SU-DHL-6 (cell line): ENCODE measurements around the gene INPP4B.

Experiments used
- H2AFZ ChIP-seq: fragments of 200-600 bp; sonication (generic); 2 replicates; pipeline ENCODE4 v1.6.1; 2014; ENCODE audit warnings: low read depth, mild to moderate bottlenecking, moderate library complexity, mixed read lengths, antibody characterized with exemption, low read length; ENCODE audit not compliant: severe bottlenecking
- H3F3A ChIP-seq: fragments of 200-600 bp; shearing (Covaris generic); 2 replicates; pipeline ENCODE4 v1.6.0; 2016; ENCODE audit warnings: antibody characterized with exemption, mild to moderate bottlenecking; ENCODE audit not compliant: insufficient read depth
- H3K27ac ChIP-seq: fragments of 200-600 bp; sonication (generic); 2 replicates; pipeline ENCODE4 v1.5.1; 2016; ENCODE audit warnings: low read depth, mild to moderate bottlenecking, low read length, moderate library complexity, mixed read lengths
- H3K27me3 ChIP-seq: fragments of 200-600 bp; sonication (generic), shearing (Covaris generic); 2 replicates; pipeline ENCODE4 v1.6.0; 2014; ENCODE audit warnings: mild to moderate bottlenecking, low read length
- H3K36me3 ChIP-seq: fragments of 200-600 bp; sonication (generic); 2 replicates; pipeline ENCODE4 v1.6.1; 2014; ENCODE audit warnings: mild to moderate bottlenecking, low read length, mixed read lengths
- H3K4me2 ChIP-seq: fragments of 300-600, 200-600 bp; shearing (Covaris generic), sonication (generic); 2 replicates; pipeline ENCODE4 v1.6.0; 2014; ENCODE audit warnings: low read length, low read depth, mild to moderate bottlenecking; ENCODE audit not compliant: poor library complexity, severe bottlenecking
- H3K4me3 ChIP-seq: fragments of 200-600 bp; sonication (generic); 2 replicates; pipeline ENCODE4 v1.5.1; 2014; ENCODE audit warnings: antibody characterized with exemption, low read length, mild to moderate bottlenecking, mixed read lengths; ENCODE audit not compliant: insufficient read depth, poor library complexity, severe bottlenecking
- H3K79me2 ChIP-seq: fragments of 200-600 bp; sonication (generic); 2 replicates; pipeline ENCODE4 v1.6.1; 2014; ENCODE audit warnings: mild to moderate bottlenecking, low read length, moderate library complexity; ENCODE audit not compliant: insufficient read depth
- H3K9ac ChIP-seq: fragments of 200-600 bp; sonication (generic); 2 replicates; pipeline ENCODE4 v1.7.0; 2014; ENCODE audit warnings: mild to moderate bottlenecking, low read length
- H3K9me2 ChIP-seq: fragments of 200-600 bp; sonication (generic); replicated peaks from 2 replicates; pipeline ENCODE4 v1.6.1; 2014; ENCODE audit warnings: low read length; ENCODE audit not compliant: insufficient read depth
- H3K9me3 ChIP-seq: fragments of 200-600 bp; sonication (generic); 2 replicates; pipeline ENCODE4 v1.6.1; 2014; ENCODE audit warnings: low read length, mixed read lengths; ENCODE audit not compliant: insufficient read depth
- H4K20me1 ChIP-seq: fragments of 200-600 bp; sonication (generic); 2 replicates; pipeline ENCODE4 v1.6.1; 2014; ENCODE audit warnings: low read depth, mild to moderate bottlenecking, antibody characterized with exemption, low read length, moderate library complexity, mixed read lengths
- EZH2phosphoT487 ChIP-seq: fragments of 200-600 bp; sonication (generic), shearing (Covaris generic); conservative IDR thresholded peaks from 2 replicates; pipeline ENCODE4 v1.6.1; 2018; ENCODE audit warnings: mild to moderate bottlenecking, antibody characterized with exemption, low read length, moderate library complexity, mixed read lengths
- TF ChIP-seq, protein P1 (sequence below): fragments of 200-600 bp; sonication (generic); IDR thresholded peaks from one replicate; pipeline ENCODE4 v1.5.1; 2017; ENCODE audit warnings: antibody characterized with exemption, mild to moderate bottlenecking, low read length, moderate library complexity; ENCODE audit not compliant: insufficient read depth, poor library complexity, severe bottlenecking

INPP4B gene

DNA sequence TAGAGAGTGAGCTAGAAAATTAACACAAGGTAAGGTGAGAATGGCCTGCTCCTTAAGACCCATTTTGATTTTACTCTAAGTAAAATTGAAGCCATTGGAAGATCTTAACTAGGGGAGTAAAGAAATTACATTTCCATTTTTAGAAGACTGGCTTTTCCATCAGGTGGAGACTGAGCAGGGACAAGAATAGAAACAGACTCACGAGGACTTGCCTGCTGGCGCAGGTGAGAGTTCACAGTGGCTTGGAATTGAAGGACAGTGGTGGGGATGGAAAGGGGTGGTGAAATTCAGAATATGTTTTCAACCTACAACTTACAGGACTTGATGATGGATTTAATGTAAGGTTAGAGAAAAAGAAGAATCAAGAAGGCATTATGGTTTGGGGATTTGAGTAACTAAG lies 427.4 kb downstream of the INPP4B start:
- Histone ChIP-seq H4K20me1 (no peaks in the 10 kb centered on the region), H3K36me3 (no peaks in the 10 kb centered on the region), H3K27ac (no peak overlapping the region), H3K9me3 (no peaks in the 10 kb centered on the region), H3F3A (no peaks in the 10 kb centered on the region), H3K4me3 (no peak overlapping the region), H3K9ac (no peak overlapping the region), H3K27me3 (no peaks in the 10 kb centered on the region), H2AFZ (no peak overlapping the region), H3K79me2 (no peaks in the 10 kb centered on the region), H3K4me2 (no peak overlapping the region), H3K9me2 (no peaks in the 10 kb centered on the region)
- TF ChIP-seq, protein P1, sequence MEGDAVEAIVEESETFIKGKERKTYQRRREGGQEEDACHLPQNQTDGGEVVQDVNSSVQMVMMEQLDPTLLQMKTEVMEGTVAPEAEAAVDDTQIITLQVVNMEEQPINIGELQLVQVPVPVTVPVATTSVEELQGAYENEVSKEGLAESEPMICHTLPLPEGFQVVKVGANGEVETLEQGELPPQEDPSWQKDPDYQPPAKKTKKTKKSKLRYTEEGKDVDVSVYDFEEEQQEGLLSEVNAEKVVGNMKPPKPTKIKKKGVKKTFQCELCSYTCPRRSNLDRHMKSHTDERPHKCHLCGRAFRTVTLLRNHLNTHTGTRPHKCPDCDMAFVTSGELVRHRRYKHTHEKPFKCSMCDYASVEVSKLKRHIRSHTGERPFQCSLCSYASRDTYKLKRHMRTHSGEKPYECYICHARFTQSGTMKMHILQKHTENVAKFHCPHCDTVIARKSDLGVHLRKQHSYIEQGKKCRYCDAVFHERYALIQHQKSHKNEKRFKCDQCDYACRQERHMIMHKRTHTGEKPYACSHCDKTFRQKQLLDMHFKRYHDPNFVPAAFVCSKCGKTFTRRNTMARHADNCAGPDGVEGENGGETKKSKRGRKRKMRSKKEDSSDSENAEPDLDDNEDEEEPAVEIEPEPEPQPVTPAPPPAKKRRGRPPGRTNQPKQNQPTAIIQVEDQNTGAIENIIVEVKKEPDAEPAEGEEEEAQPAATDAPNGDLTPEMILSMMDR: no peak
- TF ChIP-seq EZH2phosphoT487: no peak

DNA sequence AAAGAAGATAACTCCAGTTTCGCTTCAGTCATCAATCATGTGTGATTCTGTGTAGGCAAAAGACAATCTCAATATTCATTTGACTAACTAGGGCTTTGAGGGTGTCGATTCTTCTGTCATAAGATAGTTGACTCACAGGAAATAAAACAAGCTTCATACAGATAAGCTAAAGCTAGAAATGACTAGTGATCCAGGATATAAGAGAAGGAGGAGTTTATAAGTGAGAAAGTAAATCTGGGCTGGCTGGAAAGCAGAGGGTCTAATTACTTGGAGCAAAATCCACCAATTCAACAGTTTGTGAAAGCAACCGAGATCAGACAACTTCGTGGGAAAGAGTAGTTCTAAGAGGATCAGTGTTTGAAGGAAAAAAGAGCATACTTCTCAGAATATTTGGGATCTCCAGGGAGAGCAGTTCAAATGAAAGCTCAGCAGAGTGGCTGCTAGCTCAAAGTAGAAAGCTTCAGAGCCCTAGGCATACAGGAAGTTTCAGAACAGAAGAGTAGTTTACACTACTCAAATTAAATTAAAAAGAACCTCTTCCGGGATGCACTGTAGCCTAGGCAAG lies 429.3 kb downstream of the INPP4B start:
- Histone ChIP-seq H3K27ac (no peak overlapping the region), H3K36me3 (no peaks in the 10 kb centered on the region), H3K79me2 (no peaks in the 10 kb centered on the region), H2AFZ (no peak overlapping the region), H3K9me3 (no peaks in the 10 kb centered on the region), H3K27me3 (no peaks in the 10 kb centered on the region), H3K9me2 (no peaks in the 10 kb centered on the region), H3K4me2 (no peak overlapping the region), H3F3A (no peaks in the 10 kb centered on the region), H3K4me3 (no peak overlapping the region), H3K9ac (no peak overlapping the region), H4K20me1 (no peaks in the 10 kb centered on the region)
- TF ChIP-seq, protein P1: no peak
- TF ChIP-seq EZH2phosphoT487: no peak

DNA sequence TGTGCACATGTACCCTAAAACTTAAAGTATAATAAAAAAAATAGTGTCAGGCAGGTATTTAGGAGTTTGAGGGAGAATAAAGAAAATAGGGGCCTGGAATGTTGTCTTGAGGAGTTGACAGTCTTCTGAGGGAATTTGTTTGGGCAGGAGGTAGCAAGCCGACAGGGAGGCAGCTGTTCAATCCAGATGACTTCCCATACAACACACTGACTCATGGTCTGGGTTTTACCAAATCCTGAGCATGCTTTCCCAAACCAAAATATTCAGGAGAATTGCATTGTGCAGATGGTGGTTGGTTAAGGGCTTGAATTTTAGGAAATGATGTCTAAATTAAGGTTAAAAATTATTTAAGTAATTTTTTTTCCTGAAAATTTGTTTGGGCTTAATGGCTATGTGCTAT lies 430.0 kb downstream of the INPP4B start:
- TF ChIP-seq, protein P1: no peak
- no peak for TF ChIP-seq EZH2phosphoT487

More for the DNA sequence above, 430.0 kb downstream of the INPP4B start:
- Histone ChIP-seq H3F3A (no peaks in the 10 kb centered on the region), H3K9ac (no peak overlapping the region), H3K9me2 (no peaks in the 10 kb centered on the region), H3K4me3 (no peak overlapping the region), H3K27ac (no peak overlapping the region), H4K20me1 (no peaks in the 10 kb centered on the region), H3K27me3 (no peaks in the 10 kb centered on the region), H3K4me2 (no peak overlapping the region), H3K36me3 (no peaks in the 10 kb centered on the region), H3K9me3 (no peaks in the 10 kb centered on the region), H3K79me2 (no peaks in the 10 kb centered on the region), H2AFZ (no peak overlapping the region)
